Activated T-cell treated with anti-CD3 and anti-CD28 coated beads for 48 hours (primary cell): Measurements from ENCODE around the gene SMIM44.

Experiments
- DNase-seq: peaks from one replicate; pipeline ENCODE4 v3.0.0-alpha.2; 2020; ENCODE audit warnings: low read depth

SMIM44 gene

DNA sequence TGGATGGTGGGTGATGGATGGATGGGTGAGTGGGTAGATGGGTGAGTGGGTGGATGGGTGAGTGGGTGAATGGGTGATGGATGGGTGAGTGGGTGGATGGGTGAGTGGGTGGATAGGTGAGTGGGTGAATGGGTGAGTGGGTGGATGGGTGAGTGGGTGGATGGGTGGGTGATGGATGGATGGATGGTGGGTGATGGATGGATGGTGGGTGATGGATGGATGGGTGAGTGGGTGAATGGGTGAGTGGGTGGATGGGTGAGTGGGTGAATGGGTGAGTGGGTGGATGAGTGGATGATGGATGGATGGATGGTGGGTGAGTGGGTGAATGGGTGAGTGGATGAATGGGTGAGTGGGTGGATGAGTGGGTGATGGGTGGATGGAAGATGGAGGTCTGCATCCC is 5.7 kb downstream of the SMIM44 start:
- DNase-seq, result no peak

- no peak for DNase-seq
Measured at GRCh38 chr19:3476830-3477229, 6.4 kb downstream of the SMIM44 start.

GRCh38 chr19:3475449-3475848 is 7.8 kb downstream of the SMIM44 start:
- DNase-seq, result no peak

DNA sequence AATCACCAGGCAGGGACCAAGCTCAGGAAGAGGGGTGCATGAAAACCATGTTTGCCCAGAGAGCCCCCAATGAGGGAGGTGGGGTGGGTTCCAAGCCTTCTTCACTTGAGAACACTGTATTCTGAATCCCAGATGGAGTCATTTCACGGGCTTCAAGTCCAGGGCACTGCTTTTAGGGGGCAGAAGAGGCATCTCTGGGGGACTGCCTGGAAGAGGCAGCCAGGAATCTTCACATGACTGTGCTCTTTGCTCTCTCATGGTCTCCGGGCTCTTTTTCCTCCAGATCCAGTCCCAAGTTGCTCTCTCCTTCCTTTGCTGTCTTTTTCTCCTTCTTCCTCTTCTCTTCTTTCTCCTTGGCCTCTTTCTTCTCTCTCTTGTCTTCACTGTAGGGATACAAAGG is 8.6 kb downstream of the SMIM44 start:
- DNase-seq, result no peak

DNA sequence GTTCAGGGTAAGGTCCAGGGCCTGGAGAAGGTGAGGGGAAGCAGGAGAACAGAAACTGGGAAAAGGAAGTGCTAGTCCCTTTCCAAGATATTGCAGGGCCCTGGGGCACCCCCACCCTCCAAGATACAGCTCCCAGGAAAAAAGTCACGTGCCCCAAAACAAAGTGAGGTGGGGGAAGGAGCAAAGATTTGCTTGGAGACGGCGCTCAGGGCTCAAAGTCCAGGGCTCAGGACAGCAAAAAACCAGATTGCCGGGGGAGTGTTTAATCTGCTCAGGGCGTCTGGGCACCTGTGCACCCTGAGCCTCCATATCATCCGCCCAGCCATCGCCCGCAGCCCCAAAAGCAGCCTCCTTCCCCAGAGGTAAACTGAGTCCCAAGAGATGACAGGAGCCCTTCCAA is 9.2 kb downstream of the SMIM44 start:
- no peak for DNase-seq

DNA sequence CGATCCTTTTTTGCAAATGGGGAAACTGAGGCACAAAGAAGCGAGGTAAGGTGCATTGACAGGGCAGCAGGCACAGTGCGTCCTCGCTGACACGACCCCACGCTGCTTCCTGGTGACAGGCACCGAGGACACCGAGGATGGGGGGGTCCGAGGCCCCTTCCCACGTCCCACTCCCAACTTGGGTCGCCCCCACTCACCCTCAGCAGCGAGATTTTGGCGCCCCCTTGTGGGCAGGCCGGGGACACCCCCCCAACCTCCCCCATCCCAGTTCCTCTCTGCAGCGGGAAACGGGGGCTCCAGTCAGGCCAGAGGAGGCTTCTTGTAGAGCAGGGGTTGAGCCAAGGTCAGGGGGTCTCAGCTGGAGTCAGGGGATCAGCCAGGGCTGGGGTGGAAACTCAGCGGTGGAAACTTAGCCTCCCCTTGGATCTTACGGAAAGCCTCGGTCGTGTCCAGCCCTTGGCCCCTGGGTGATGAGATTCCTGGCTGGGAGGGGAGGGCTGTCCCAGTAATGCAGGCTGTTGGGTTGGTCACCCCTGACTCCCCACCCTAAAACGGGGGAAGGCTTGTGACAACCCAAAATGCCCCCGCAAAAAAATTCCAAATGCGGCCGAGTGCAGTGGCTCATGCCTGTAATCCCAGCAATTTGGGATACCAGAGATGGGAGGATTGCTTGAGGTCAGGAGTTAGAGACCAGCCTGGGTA is 11.1 kb downstream of the SMIM44 start:
- no peak for DNase-seq

DNA sequence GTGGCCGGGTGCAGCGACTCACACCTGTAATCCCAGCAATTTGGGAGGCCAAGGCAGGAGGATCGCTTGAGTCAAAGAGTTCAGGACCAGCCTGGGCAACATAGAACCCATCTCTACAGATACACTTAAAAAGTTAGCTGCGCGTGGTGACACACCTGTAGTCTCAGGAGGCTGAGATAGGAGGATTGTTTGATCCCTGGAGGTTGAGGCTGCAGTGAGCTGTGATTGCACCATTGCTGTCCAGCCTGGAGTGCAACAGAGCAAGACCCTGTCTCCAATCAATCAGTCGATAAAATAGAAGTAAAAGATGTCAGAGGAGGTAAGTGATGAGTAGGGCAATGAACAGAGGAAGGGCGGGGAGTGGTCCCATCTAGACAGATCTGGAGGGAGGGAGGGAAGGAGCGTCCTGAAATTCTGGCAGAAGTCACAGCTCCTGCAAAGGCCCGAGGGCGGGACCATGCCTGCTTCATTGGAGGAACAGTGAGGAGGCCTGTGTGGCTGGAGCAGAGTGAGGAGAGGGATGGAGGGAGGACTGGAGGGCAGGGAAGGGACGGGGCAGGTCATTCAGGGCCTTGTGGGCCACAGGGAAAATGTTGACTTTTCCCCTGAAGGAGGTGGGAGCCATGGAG is 12.6 kb downstream of the SMIM44 start:
- DNase-seq, result no peak

- no peak for DNase-seq
Measured at GRCh38 chr19:3469638-3470499, 13.4 kb downstream of the SMIM44 start.

- DNase-seq, result no peak
Measured at GRCh38 chr19:3468211-3468610, 15.0 kb downstream of the SMIM44 start.

- no peak for DNase-seq
Measured at GRCh38 chr19:3467437-3468198, 15.6 kb downstream of the SMIM44 start.

GRCh38 chr19:3466635-3467034 is 16.6 kb downstream of the SMIM44 start:
- DNase-seq, result no peak

DNA sequence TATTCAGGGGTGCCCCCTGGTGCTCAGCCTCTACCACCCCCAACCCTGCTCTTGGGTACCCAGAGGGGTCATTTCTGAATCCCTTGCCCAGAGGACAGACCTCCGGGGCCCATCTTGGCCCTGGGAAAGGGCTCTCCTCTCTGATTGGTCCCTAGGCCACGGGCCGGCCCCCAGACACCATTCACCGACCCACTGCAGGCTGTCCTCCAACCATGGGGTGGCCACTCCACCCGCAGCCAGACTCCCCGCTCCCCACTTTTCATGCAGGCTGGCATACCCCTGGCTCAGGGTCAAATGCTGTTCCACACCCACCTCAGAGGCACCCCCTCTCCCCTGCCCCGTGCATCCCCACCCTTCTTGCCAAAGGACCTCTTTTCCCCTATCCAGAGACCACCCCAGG is 17.7 kb downstream of the SMIM44 start:
- no peak for DNase-seq

DNA sequence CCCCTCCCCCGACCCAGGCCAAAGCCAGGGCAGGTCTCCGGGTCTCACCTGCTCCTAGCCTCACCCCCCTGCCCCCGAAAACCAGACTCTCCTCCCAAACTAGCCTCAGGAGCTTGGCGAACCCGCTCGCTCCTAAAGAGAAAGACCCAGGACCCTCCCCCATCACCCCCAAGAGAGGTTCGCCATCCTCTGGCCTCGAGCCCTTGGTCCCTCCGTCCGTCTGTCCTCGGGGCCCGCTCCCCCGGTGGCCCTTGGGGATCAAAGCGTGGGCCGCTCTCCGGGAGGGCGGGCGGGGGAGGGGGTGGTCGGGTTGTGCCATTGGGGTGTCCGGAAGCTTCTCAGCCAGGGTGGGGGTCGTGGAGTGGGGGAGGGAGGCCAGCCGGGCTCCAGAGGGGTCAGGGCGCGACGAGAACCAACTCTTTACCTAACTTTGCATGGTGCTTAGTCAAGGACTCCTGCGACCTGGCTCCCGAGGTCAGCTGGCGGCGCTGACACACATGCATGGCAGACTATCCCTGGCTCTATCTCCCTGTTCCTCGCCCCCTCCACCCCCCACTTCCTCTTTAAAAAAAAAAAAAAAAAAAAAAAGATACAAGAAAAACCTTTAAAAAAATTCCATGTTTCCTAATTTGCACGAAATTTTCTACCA is 18.5 kb downstream of the SMIM44 start:
- no peak for DNase-seq

DNA sequence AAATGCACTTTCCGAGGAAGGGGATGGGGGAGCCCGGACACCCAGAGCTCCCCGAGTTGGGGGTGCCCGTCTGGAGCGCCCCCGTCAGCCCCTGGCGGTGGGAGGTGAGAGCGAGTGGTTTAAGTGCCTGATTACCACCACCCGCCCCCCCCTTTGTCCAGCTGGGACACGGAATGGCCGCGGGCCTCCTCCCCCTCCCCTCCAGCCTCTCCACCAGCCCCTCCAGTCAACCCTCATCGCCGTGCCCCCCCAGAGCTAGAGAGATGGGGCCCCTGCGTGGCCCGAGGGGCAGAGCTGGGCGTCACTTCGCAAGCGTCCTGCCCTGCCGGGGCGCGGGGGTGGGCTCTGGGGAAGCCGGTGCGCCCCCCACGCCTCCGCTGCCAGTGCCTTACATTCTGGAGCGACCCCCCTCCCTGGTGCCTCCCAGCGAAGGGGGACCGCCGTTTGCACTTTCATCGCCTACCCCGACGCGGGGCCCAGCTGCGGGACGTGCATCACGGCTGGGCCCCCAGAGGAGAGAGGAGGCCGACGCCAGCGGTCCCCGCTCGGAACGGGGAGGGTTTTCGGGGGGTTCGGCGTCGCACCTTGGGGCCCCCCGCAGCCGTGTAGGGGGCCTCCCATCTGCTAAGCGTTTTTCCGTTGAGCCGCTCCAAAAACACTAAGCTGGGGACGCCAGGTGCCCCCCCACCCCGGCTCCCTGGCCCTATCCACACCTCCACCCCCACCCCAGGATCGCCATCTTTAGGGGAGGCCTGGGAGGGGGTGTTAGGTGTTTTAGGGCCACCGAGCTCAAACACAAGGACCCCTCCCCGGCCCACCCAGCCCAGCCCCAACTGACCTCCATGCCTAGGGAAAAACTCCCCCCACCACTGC is 19.3 kb downstream of the SMIM44 start:
- DNase-seq, result no peak

GRCh38 chr19:3462991-3463713 is 20.1 kb downstream of the SMIM44 start:
- no peak for DNase-seq

- DNase-seq, result no peak
Measured at GRCh38 chr19:3459965-3460582, 23.2 kb downstream of the SMIM44 start.

- no peak for DNase-seq
Measured at GRCh38 chr19:3459089-3459881, 24.0 kb downstream of the SMIM44 start.

- DNase-seq, result no peak
Measured at GRCh38 chr19:3458229-3459088, 24.8 kb downstream of the SMIM44 start.
